ENCODE measurements around the gene KMT2B.

Gene KMT2B

DNA sequence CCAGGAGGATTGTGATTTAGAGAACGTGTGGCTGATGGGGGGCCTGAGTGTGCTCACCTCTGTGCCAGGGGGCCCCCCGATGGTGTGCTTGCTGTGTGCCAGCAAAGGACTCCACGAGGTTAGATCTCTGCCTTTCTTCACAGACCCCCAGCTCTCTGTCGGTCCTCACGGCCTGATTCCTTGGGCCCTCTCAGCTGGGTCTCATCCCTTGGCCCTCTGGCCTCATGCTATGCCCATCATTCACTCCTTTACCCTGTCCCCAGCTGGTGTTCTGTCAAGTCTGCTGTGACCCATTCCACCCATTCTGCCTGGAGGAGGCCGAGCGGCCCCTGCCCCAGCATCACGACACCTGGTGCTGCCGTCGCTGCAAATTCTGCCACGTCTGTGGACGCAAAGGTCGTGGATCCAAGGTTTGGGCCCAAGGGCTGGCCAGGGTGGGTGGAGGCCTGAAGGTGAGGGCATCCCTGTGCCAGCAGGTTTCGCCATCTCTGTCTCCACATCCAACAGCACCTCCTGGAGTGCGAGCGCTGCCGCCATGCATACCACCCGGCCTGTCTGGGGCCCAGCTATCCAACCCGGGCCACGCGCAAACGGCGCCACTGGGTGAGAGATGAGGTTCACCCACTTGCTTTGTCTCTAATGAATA, 7.5 kb downstream of the KMT2B start:
- no peak for DNase-seq (ENCODE audit: low read depth)

DNA sequence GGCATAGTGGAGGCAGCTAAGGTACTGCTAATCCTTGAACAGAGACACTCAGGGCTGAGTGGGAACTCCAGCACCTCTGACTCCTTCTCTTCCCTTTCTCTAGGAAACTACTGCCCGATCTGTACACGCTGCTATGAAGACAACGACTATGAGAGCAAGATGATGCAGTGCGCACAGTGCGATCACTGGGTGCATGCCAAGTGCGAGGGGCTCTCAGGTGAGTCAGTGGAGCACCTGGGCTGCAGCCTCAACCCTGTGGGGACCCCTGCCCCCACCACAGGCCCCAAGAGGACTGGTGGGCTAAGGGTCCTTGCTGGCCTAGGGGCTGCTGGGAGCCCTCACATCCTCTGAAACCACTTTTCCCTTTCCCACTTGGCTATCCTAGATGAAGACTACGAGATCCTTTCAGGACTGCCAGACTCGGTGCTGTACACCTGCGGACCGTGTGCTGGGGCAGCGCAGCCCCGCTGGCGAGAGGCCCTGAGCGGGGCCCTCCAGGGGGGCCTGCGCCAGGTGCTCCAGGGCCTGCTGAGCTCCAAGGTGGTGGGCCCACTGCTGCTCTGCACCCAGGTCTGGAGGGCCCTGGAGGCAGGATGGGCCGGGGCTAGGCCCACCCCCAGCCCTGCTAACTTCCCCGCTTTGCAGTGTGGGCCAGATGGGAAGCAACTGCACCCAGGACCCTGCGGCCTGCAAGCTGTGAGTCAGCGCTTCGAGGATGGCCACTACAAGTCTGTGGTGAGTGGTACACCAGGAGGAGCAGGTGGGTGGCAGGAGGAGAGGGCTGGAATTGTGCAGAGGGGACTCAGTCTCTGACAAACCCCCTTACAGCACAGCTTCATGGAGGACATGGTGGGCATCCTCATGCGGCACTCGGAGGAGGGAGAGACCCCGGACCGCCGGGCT, 9.5 kb downstream of the KMT2B start:
- no peak for DNase-seq (ENCODE audit: low read depth)

DNA sequence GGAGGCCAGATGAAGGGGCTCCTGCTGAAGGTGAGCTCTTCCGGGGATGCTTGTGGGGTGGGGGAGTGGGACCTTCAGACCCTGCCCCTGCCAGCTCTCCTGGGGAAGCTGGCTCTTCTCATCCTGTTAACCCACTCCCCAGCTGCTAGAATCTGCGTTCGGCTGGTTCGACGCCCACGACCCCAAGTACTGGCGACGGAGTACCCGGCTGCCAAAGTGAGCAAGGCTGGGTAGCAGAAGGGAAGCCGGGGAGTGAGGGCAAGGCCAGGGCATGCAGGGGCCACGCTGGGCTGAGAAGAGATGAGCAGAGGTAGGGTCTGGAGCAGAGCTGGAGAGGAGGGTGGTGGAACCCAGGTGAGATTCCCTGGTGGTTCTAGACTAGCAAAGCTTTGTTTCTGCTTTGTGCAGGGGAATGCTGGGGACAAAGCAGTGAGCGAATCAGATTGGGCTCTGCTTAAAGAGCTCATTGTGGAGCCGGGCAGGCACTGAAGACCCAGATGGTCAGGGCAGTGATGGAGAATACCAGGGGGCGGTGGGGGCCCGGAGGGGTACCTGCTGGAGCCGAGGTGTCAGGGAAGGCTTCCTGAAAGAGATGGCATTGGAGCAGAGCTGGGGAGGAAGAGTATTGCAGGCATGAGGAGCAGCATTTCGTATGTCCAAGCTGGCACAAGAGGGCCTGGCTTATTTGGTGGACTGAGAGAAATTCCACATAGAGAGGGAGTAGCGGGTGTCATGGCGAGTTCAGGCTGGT, 10.3 kb downstream of the KMT2B start:
- DNase-seq (ENCODE audit: low read depth) = no peak

- no peak for DNase-seq (ENCODE audit: low read depth)
These were observed 11.2 kb downstream of the KMT2B start for GRCh38 chr19:35729021-35729420.

GRCh38 chr19:35729763-35730162, 12.0 kb downstream of the KMT2B start:
- DNase-seq (ENCODE audit: low read depth) = no peak

GRCh38 chr19:35730326-35730725, 12.5 kb downstream of the KMT2B start:
- no peak for DNase-seq (ENCODE audit: low read depth)

GRCh38 chr19:35731353-35731752, 13.6 kb downstream of the KMT2B start:
- DNase-seq (ENCODE audit: low read depth) = no peak

GRCh38 chr19:35731779-35732405, 14.1 kb downstream of the KMT2B start:
- no peak for DNase-seq (ENCODE audit: low read depth)

GRCh38 chr19:35732540-35733179, 14.9 kb downstream of the KMT2B start:
- no peak for DNase-seq (ENCODE audit: low read depth)

GRCh38 chr19:35733180-35734125, 15.7 kb downstream of the KMT2B start:
- no peak for DNase-seq (ENCODE audit: low read depth)

- no peak for DNase-seq (ENCODE audit: low read depth)
These were observed 16.5 kb downstream of the KMT2B start for GRCh38 chr19:35734273-35734672.

DNA sequence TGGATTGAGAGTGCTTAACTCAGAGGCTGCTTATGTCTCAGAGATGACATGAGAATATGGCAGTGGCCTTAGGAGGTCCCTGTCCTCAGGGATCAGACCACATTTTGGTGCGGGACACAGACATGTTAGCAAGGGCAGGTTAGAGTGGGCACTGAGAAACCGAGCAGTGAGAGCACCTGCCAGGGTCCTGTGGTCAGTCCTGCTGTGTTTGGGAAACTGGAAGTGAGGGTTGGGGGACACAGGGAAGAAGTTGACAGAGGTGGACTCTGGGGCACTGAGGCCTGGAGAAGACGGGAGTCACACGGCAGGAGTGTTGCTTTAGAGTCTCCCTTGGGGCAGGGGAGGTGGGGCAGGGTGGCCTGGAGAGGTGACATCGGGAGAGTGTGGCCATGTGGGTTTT, 17.1 kb downstream of the KMT2B start:
- no peak for DNase-seq (ENCODE audit: low read depth)

DNA sequence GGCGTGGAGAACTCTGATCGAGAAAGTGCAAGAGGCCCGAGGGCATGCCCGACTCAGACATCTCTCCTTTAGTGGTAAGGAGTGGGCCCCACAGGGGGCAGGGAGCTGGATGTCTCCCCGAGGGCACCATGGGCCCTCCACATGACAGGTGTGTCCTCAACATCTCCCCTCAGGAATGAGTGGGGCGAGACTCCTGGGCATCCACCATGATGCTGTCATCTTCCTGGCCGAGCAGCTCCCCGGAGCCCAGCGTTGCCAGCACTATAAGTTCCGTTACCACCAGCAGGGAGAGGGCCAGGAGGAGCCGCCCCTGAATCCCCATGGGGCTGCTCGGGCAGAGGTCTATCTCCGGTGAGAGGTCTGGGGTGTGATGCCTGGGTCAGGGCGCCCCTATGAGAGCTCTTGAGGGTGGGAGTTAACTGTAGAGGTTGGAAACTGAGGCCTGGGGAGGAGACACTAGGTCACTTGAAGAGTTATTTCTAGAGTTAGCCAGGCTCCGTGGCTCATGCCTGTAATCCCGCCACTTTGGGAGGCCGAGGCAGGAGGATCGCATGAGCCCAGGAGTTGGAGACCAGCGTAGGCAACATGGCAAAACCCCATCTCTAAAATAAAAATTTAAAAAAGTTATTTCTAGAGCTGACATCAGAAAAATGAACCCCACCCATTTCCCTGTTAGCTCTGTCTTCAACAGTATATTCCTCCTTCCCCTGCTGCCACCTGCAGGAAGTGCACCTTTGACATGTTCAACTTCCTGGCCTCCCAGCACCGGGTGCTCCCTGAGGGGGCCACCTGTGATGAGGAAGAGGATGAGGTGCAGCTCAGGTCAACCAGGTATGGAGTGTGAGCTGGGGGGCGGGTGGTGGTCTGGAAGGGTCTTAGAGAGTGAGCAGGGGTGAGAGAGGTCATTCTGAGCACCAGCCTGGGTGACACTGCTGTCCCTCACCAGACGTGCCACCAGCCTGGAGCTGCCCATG, 19.4 kb downstream of the KMT2B start:
- DNase-seq (ENCODE audit: low read depth) = peak; percentile 39

DNA sequence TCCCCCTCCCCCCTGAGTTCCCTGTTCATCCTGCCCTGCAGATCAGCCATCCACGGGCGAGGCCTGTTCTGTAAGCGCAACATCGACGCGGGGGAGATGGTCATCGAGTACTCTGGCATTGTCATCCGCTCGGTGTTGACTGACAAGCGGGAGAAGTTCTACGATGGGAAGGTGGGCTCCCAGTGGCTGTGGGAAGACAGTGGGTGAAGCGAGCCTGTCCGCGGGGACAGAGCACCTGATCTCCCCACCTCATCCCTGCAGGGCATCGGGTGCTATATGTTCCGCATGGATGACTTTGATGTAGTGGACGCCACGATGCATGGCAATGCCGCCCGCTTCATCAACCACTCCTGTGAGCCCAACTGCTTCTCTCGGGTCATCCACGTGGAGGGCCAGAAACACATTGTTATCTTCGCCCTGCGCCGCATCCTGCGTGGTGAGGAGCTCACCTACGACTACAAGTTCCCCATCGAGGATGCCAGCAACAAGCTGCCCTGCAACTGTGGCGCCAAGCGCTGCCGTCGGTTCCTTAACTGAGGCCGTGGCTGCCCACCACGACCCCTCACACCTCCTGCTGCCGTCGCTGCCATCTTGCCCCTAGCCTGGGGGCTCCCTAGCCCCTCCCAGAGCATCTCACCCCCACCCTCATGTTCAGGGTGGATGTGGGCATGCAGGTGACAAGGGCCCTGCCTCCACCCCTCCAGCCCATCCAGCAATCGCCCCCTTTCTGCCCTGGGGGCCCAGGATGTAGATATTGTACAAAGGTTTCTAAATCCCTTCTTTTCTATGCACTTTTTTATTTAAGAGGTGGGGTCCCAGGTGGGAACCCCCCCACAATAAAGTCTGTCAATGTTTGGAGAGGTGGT, 20.5 kb downstream of the KMT2B start:
- DNase-seq (ENCODE audit: low read depth) = no peak

DNA sequence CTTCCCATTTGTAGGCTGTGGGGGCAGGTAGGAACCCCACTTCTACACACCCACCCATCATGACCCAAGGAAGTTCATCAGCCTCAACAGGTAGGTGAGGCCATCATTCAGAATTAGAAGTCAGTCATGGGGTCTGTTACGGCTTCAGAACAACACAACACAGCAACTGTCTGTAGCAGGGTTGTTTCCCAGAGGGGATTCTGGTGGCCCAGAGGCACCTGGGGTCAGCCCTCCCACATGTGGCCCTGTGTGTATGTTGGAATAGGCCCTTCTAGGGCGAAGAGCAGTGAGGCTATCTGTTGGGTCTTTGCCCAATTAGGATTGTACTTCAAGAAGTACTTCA, 21.1 kb downstream of the KMT2B start:
- no peak for DNase-seq (ENCODE audit: low read depth)

GRCh38 chr19:35739275-35740107, 21.7 kb downstream of the KMT2B start:
- DNase-seq (ENCODE audit: low read depth) = no peak

DNA sequence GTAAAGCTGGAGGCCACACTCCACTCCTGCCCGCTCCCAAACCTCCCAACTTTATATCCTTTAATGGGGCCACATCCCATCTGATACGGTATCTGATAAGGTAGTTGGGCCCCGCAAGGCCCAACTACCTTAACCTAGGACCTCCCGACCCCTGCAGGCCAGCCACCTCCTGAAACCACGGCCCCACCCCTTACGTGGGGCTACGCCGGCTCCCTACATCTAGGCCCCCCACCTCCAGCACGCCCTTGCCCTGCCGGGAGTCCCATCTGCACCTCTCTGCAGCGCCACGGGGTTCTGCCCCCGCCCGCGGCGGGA, 22.3 kb downstream of the KMT2B start:
- no peak for DNase-seq (ENCODE audit: low read depth)
